Gastrocnemius medialis (tissue), 4 donors: ENCODE results near the gene PDE6G. TPM values are rescaled to one million over a fixed set of nuclear protein-coding genes. Genes with fewer than 3 reads are reported as not detected.

Source experiments
- ATAC-seq, 2 donors: fragments of 150-250 bp; one replicate each; pipeline ENCODE4 v1.9.1; 2016
- DNase-seq, 2 donors: peaks; one replicate each; pipeline ENCODE4 v3.0.0-alpha.2; 2019
- H3K27ac ChIP-seq, 4 donors: fragments of 200-600 bp; sonication (generic); 1 replicate in 1 of 4; 2 replicates in 3 of 4; pipeline ENCODE4 v1.5.1; 2016 to 2018; ENCODE audit warnings: mild to moderate bottlenecking in 2 of 4, moderate library complexity in 1 of 4
- H3K27me3 ChIP-seq, 3 donors: fragments of 200-600 bp; sonication (generic) in 2 of 3; 1 replicate in 1 of 3; 2 replicates in 2 of 3; pipeline versions ENCODE4 v1.5.1 to v1.6.0; 2016 to 2019; ENCODE audit warnings: mild to moderate bottlenecking in 1 of 3, moderate library complexity in 1 of 3
- H3K36me3 ChIP-seq, 2 donors: fragments of 200-600 bp; sonication (generic) in 1 of 2; one replicate each; pipeline ENCODE4 v1.5.1; 2017 to 2018
- H3K4me1 ChIP-seq, 2 donors: fragments of 200-600 bp; sonication (generic) in 1 of 2; one replicate each; pipeline ENCODE4 v1.5.1; 2016 to 2017; ENCODE audit warnings: mild to moderate bottlenecking in 2 of 2
- H3K4me3 ChIP-seq, 4 donors: fragments of 200-600 bp; sonication (generic) in 3 of 4; 1 replicate in 1 of 4; 2 replicates in 3 of 4; pipeline ENCODE4 v1.5.1; 2016 to 2019; ENCODE audit warnings: mild to moderate bottlenecking in 2 of 4
- H3K9me3 ChIP-seq, 3 donors: fragments of 200-600 bp; sonication (generic) in 2 of 3; 1 replicate in 1 of 3; 2 replicates in 2 of 3; pipeline ENCODE4 v1.5.1; 2016 to 2019
- POLR2A ChIP-seq, 2 donors: fragments of 450-650 bp; IDR thresholded peaks; one replicate each; pipeline ENCODE4 v1.6.1; 2017; ENCODE audit warnings: antibody characterized with exemption in 2 of 2, mild to moderate bottlenecking in 2 of 2, moderate library complexity in 2 of 2
- in situ Hi-C, 4 donors: fragments of 200-750 bp; cut with MboI; loops; one replicate each; pipeline versions ENCODE4 v1.15.0 to v1.8.0; 2017; ENCODE audit warnings: low sequenced_read_pairs in 4 of 4
- intact Hi-C: fragments of 100-400 bp; cut with DNase I; formaldehyde crosslinking; loops from one replicate; pipeline ENCODE4 v1.15.1; 2023; ENCODE audit warnings: low total_unique reads
- total RNA-seq, 4 donors: library from RNA; depleted of rRNA; stranded (reverse); fragments of >200 nt; gene quantifications; one replicate each; pipeline versions ENCODE4 v1.1.0 to v1.2.3, GENCODE V29; 2016
- TF ChIP-seq, protein P1 (sequence below), 5 experiments: fragments of 450-650 bp in 3 of 5; fragments of 200-600 bp in 2 of 5; sonication (generic) in 2 of 5; IDR thresholded peaks in 4 of 5; conservative IDR thresholded peaks in 1 of 5; 1 replicate in 4 of 5; 2 replicates in 1 of 5; pipeline ENCODE4 v1.5.1; 2016 to 2019; ENCODE audit warnings: antibody characterized with exemption in 5 of 5, mild to moderate bottlenecking in 3 of 5, moderate library complexity in 3 of 5

The PDE6G gene
- total RNA-seq, 4 donors from 2014 or later = not detected

GRCh38 chr17:81648013-81648706, 8.2 kb downstream of the PDE6G start:
- Histone ChIP-seq H3K4me3 (no peak overlapping the region), H3K9me3 (no peaks in the 10 kb centered on the region), H3K27me3 (peaks cover 31 to 35% (median 32%) of the 10 kb centered on the region in 3 donors), H3K36me3 (no peaks in the 10 kb centered on the region), H3K27ac (no peak overlapping the region), H3K4me1 (no peaks in the 10 kb centered on the region)
- no peak for DNase-seq
- in situ Hi-C loops = no loop called here
- TF ChIP-seq, protein P1, sequence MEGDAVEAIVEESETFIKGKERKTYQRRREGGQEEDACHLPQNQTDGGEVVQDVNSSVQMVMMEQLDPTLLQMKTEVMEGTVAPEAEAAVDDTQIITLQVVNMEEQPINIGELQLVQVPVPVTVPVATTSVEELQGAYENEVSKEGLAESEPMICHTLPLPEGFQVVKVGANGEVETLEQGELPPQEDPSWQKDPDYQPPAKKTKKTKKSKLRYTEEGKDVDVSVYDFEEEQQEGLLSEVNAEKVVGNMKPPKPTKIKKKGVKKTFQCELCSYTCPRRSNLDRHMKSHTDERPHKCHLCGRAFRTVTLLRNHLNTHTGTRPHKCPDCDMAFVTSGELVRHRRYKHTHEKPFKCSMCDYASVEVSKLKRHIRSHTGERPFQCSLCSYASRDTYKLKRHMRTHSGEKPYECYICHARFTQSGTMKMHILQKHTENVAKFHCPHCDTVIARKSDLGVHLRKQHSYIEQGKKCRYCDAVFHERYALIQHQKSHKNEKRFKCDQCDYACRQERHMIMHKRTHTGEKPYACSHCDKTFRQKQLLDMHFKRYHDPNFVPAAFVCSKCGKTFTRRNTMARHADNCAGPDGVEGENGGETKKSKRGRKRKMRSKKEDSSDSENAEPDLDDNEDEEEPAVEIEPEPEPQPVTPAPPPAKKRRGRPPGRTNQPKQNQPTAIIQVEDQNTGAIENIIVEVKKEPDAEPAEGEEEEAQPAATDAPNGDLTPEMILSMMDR (IDR thresholded peaks at IDR 0.05 in 4 of 5, conservative IDR thresholded peaks at IDR 0.05 in 1 of 5) = no peak
- no peak for TF ChIP-seq POLR2A (IDR thresholded peaks at IDR 0.05)
- intact Hi-C loops = no loop called here
- ATAC-seq = no peak

- Histone ChIP-seq H3K27me3 (peaks cover 31 to 34% (median 32%) of the 10 kb centered on the region in 3 donors), H3K9me3 (no peaks in the 10 kb centered on the region), H3K36me3 (no peaks in the 10 kb centered on the region), H3K4me1 (no peaks in the 10 kb centered on the region), H3K4me3 (no peak overlapping the region), H3K27ac (no peak overlapping the region)
- intact Hi-C loops = no loop called here
- DNase-seq = no peak
- no peak for ATAC-seq
- in situ Hi-C loops = no loop called here
- TF ChIP-seq, protein P1 (IDR thresholded peaks at IDR 0.05 in 4 of 5, conservative IDR thresholded peaks at IDR 0.05 in 1 of 5) = no peak
- TF ChIP-seq POLR2A (IDR thresholded peaks at IDR 0.05) = no peak
Measured at GRCh38 chr17:81647640-81648012, 8.7 kb downstream of the PDE6G start.

DNA sequence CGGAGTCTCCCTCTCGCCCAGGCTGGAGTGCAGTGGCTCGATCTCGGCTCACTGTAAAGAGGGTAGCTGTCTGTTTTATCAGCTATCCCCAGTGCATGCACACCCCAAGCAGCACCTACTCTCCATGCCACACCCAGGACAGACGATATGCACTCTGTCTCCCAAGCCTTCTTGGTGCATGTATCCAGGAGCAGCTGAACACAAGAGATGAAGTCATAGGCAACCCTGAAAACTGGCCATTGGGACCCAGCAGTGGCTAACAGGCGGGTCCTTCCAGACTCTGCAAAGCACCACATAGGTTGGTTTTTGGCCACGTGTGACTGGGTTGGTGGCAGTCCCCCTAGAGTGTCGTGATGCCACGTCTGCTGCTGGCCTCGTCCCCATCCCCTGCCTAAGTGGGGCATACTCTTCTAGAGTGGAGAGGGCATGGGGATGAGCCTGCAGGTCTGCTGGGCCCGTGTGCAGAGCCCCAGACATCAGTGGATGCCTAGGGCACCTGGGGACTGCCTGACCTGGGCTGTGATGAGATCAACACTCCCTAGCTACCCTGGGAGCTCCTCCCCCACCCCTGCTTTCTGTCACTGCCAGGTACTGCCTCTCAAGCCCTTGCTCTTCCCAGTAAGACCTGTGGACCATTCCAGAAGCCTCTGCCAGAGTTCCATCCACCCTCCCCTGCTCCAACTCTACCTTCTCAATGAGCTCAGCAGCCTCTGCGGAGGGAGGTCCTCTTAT, 9.3 kb downstream of the PDE6G start:
- TF ChIP-seq, protein P1 (IDR thresholded peaks at IDR 0.05 in 4 of 5, conservative IDR thresholded peaks at IDR 0.05 in 1 of 5) = no peak
- no peak for TF ChIP-seq POLR2A (IDR thresholded peaks at IDR 0.05)
- H3K27me3 ChIP-seq = peaks cover 31 to 34% (median 32%) of the 10 kb centered on the region in 3 donors
- H3K4me1 ChIP-seq = no peaks in the 10 kb centered on the region
- in situ Hi-C loops = no loop called here
- intact Hi-C loops = no loop called here
- no peaks in the 10 kb centered on the region for H3K9me3 ChIP-seq
- H3K36me3 ChIP-seq = no peaks in the 10 kb centered on the region
- H3K27ac ChIP-seq = no peak overlapping the region
- H3K4me3 ChIP-seq = no peak overlapping the region
- no peak for DNase-seq
- no peak for ATAC-seq

GRCh38 chr17:81644976-81645952, 11.1 kb downstream of the PDE6G start:
- no peak for ATAC-seq
- no peak overlapping the region for H3K27ac ChIP-seq
- DNase-seq = no peak
- H3K4me3 ChIP-seq = no peak overlapping the region
- H3K27me3 ChIP-seq = peaks cover 19 to 28% (median 27%) of the 10 kb centered on the region in 3 donors
- H3K4me1 ChIP-seq = no peaks in the 10 kb centered on the region
- no peak for TF ChIP-seq POLR2A (IDR thresholded peaks at IDR 0.05)
- TF ChIP-seq, protein P1 (IDR thresholded peaks at IDR 0.05 in 4 of 5, conservative IDR thresholded peaks at IDR 0.05 in 1 of 5) = no peak
- in situ Hi-C loops = no loop called here
- H3K36me3 ChIP-seq = no peaks in the 10 kb centered on the region
- intact Hi-C loops = no loop called here
- no peaks in the 10 kb centered on the region for H3K9me3 ChIP-seq
